ENCODE data around the gene ZC3H12D.
"Not testable (repeated sequence)": the region's sequence is repeated elsewhere in the genome, so short reads cannot be mapped to it uniquely, and the experiment has no call there.

ZC3H12D gene

GRCh38 chr6:149501201-149501600 lies 16.4 kb upstream of the ZC3H12D start:
- no peak for FAIRE-seq
- TF ChIP-seq PAX5 (IDR thresholded peaks at IDR 0.05; ENCODE audit: insufficient read depth, low read length, severe bottlenecking) (no peak), SPI1 (IDR thresholded peaks at IDR 0.05; ENCODE audit: low read depth, low read length) (no peak), POLR2A (IDR thresholded peaks at IDR 0.05; ENCODE audit: low read depth, low read length) (no peak), TAF1 (IDR thresholded peaks at IDR 0.05; ENCODE audit: low read depth, low read length) (no peak), POLR2AphosphoS5 (IDR thresholded peaks at IDR 0.05; ENCODE audit: low read depth, low read length) (no peak), POU2F2 (IDR thresholded peaks at IDR 0.05; ENCODE audit: low read depth, low read length) (no peak)
- no peak for DNase-seq (ENCODE audit: insufficient read length, low spot score)

DNA sequence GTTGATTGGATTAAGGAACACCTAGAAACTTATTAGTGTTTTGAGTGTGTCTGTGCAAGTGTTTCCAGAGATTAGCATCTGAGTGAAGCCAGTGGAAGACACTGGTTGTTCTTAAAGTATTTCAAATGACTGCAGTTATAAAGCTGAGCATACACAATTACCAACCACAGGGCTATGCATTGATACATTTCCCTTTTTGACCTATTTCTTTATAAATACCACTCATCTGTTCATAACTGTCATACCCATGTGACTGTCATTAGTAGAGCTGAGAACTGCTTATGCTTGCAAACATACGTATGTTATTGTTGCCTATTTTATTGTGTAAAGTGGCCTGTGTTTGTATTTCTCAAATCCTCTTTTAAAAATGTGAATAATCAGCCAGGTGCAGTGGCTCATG lies 15.3 kb upstream of the ZC3H12D start:
- FAIRE-seq (no peak), DNase-seq (ENCODE audit: insufficient read length, low spot score) (no peak)
- TF ChIP-seq PAX5 (IDR thresholded peaks at IDR 0.05; ENCODE audit: insufficient read depth, low read length, severe bottlenecking) (no peak), POLR2AphosphoS5 (IDR thresholded peaks at IDR 0.05; ENCODE audit: low read depth, low read length) (no peak), SPI1 (IDR thresholded peaks at IDR 0.05; ENCODE audit: low read depth, low read length) (no peak), POLR2A (IDR thresholded peaks at IDR 0.05; ENCODE audit: low read depth, low read length) (no peak), POU2F2 (IDR thresholded peaks at IDR 0.05; ENCODE audit: low read depth, low read length) (no peak), TAF1 (IDR thresholded peaks at IDR 0.05; ENCODE audit: low read depth, low read length) (no peak)

DNA sequence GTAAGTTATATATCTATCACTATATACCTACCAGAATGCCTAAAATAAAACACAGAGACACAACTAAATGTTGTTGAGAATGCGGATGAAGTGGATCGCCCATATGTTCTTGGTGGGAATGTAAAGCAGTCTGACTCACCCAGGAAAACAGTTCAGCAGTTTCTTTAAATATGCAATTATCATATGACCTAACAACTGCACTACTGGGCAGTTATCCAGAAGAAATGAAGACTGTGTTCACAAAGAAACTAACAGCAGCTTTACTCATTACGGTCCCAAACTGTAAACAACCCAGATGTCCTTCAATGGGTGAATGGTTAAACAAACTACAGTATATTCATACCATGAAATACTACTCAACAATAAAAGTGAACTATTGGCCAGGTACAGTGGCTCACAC lies 14.3 kb upstream of the ZC3H12D start:
- DNase-seq (ENCODE audit: insufficient read length, low spot score) (no peak), FAIRE-seq (no peak)
- TF ChIP-seq SPI1 (IDR thresholded peaks at IDR 0.05; ENCODE audit: low read depth, low read length) (no peak), POU2F2 (IDR thresholded peaks at IDR 0.05; ENCODE audit: low read depth, low read length) (no peak), PAX5 (IDR thresholded peaks at IDR 0.05; ENCODE audit: insufficient read depth, low read length, severe bottlenecking) (no peak), TAF1 (IDR thresholded peaks at IDR 0.05; ENCODE audit: low read depth, low read length) (no peak), POLR2A (IDR thresholded peaks at IDR 0.05; ENCODE audit: low read depth, low read length) (no peak), POLR2AphosphoS5 (IDR thresholded peaks at IDR 0.05; ENCODE audit: low read depth, low read length) (no peak)

- no peak for DNase-seq (ENCODE audit: insufficient read length, low spot score)
- TF ChIP-seq SPI1 (IDR thresholded peaks at IDR 0.05; ENCODE audit: low read depth, low read length) (no peak), POU2F2 (IDR thresholded peaks at IDR 0.05; ENCODE audit: low read depth, low read length) (no peak), POLR2A (IDR thresholded peaks at IDR 0.05; ENCODE audit: low read depth, low read length) (no peak), POLR2AphosphoS5 (IDR thresholded peaks at IDR 0.05; ENCODE audit: low read depth, low read length) (no peak), PAX5 (IDR thresholded peaks at IDR 0.05; ENCODE audit: insufficient read depth, low read length, severe bottlenecking) (no peak), TAF1 (IDR thresholded peaks at IDR 0.05; ENCODE audit: low read depth, low read length) (no peak)
- FAIRE-seq, result no peak
Observed at GRCh38 chr6:149497365-149497764, 12.6 kb upstream of the ZC3H12D start.

DNA sequence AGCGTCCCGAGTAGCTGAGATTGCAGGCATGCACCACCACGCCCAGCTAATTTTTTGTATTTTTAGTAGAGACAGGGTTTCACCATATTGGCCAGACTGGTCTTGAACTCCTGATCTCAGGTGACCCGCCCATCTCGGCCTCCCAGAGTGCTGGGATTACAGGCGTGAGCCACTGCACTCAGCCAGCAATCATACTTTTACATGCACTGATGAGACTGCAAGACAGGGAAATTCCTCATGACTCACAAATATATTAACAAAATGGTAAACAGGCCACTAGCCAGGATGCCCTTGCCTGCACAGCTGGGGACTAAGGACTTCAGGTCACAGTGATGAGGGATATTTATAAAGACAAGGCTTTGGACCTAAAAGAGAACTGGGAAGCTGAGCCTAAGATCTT lies 11.8 kb upstream of the ZC3H12D start:
- not testable (repeated sequence) for DNase-seq (ENCODE audit: insufficient read length, low spot score); FAIRE-seq

DNA sequence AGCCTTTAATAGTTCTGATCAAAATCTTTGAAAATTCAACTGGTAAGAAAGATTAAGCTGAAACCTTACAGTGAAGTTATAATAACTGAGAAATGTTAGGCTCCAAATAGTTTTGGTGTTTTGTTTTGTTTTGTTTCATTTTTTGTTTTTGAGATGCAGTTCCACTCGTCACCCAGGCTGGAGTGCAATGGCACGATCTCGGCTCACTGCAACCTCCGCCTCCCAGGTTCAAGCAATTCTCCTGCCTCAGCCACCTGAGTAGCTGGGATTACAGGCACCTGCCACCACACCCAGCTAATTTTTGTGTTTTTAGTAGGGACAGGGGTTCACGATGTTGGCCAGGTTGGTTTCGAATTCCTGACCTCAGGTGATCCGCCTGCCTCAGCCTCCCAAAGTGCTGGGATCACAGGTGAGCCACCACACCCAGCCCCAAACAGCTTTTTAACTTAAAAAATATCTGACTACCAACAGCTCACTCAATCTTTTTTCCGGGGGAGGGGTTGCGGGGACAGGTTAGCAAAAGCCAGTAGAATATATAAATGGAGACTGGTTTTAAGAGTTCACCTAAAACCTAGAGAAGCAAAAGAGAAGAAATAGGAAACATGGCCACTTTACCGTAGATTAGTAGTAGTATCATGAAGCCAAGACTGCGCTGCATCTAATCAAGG lies 10.7 kb upstream of the ZC3H12D start:
- not testable (repeated sequence) for DNase-seq (ENCODE audit: insufficient read length, low spot score); FAIRE-seq

DNA sequence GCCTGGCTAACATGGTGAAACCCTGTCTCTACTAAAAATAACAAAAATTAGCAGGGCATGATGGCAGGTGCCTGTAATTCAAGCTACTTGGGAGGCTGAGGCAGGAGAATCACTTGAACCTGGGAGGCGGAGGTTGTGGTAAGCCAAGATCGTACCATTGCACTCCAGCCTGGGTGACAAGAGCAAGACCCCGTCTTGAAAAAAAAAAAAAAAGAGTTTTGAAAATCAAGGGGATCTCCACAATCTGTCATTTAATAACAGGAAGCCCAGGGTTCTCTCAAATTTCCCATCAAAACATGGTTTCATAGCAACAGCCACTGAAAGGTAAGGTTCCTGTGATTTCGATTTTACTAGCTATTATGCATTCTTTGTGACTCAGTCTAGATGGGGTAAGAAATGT lies 10.0 kb upstream of the ZC3H12D start:
- TF ChIP-seq POU2F2 (IDR thresholded peaks at IDR 0.05; ENCODE audit: low read depth, low read length) (0 out of 2 replicates have a peak, but pooled peaks have one; percentile 23), SPI1 (IDR thresholded peaks at IDR 0.05; ENCODE audit: low read depth, low read length) (peak; percentile 53)
- FAIRE-seq; DNase-seq (ENCODE audit: insufficient read length, low spot score): not testable (repeated sequence)

- TF ChIP-seq POU2F2 (IDR thresholded peaks at IDR 0.05; ENCODE audit: low read depth, low read length) (no peak), TAF1 (IDR thresholded peaks at IDR 0.05; ENCODE audit: low read depth, low read length) (no peak), POLR2A (IDR thresholded peaks at IDR 0.05; ENCODE audit: low read depth, low read length) (no peak), POLR2AphosphoS5 (IDR thresholded peaks at IDR 0.05; ENCODE audit: low read depth, low read length) (no peak), PAX5 (IDR thresholded peaks at IDR 0.05; ENCODE audit: insufficient read depth, low read length, severe bottlenecking) (no peak), SPI1 (IDR thresholded peaks at IDR 0.05; ENCODE audit: low read depth, low read length) (no peak)
- DNase-seq (ENCODE audit: insufficient read length, low spot score) (no peak), FAIRE-seq (no peak)
Observed at GRCh38 chr6:149493761-149494320, 9.0 kb upstream of the ZC3H12D start.

DNA sequence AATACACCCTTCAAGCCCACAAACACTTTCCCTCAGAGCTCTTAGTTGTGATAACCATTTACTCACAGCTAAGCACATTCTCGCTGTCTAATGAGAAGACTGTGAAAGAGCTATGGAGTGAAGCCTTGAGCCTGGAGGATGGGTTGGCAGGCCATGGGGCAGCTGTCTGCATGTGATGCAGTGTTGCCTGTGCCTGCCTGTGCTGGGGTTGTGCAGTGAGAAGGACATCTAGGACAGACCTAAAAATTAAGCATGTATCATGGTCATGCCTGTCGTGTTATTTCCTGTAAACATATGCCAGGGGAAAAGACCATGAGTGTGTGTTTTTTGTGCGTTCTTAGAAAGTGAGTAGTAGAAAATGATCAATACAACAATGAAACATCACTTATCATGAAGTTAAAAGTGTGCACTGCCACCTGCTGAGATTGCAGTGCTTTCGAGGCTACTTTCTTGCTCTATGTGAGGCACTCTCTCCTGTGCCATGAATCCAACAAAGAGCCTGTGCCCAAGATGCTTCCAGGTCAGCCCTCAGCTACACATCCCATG lies 8.1 kb upstream of the ZC3H12D start:
- FAIRE-seq (peak; percentile 5), DNase-seq (ENCODE audit: insufficient read length, low spot score) (no peak)
- TF ChIP-seq POU2F2 (IDR thresholded peaks at IDR 0.05; ENCODE audit: low read depth, low read length), result no peak
- no peak for TF ChIP-seq POLR2A (IDR thresholded peaks at IDR 0.05; ENCODE audit: low read depth, low read length)
- TF ChIP-seq POLR2AphosphoS5 (IDR thresholded peaks at IDR 0.05; ENCODE audit: low read depth, low read length), result no peak
- no peak for TF ChIP-seq SPI1 (IDR thresholded peaks at IDR 0.05; ENCODE audit: low read depth, low read length)
- TF ChIP-seq TAF1 (IDR thresholded peaks at IDR 0.05; ENCODE audit: low read depth, low read length), result no peak
- no peak for TF ChIP-seq PAX5 (IDR thresholded peaks at IDR 0.05; ENCODE audit: insufficient read depth, low read length, severe bottlenecking)

GRCh38 chr6:149489967-149490366 lies 5.2 kb upstream of the ZC3H12D start:
- FAIRE-seq (peak; percentile 73), DNase-seq (ENCODE audit: insufficient read length, low spot score) (no peak)
- TF ChIP-seq POU2F2 (IDR thresholded peaks at IDR 0.05; ENCODE audit: low read depth, low read length), result no peak
- TF ChIP-seq TAF1 (IDR thresholded peaks at IDR 0.05; ENCODE audit: low read depth, low read length), result no peak
- no peak for TF ChIP-seq SPI1 (IDR thresholded peaks at IDR 0.05; ENCODE audit: low read depth, low read length)
- TF ChIP-seq POLR2A (IDR thresholded peaks at IDR 0.05; ENCODE audit: low read depth, low read length), result no peak
- TF ChIP-seq PAX5 (IDR thresholded peaks at IDR 0.05; ENCODE audit: insufficient read depth, low read length, severe bottlenecking), result no peak
- TF ChIP-seq POLR2AphosphoS5 (IDR thresholded peaks at IDR 0.05; ENCODE audit: low read depth, low read length), result no peak

Measured in GM12891 (cell line).